Fibroblast of lung (primary cell): ENCODE measurements around the gene CBFA2T2. TPM values are rescaled to one million over a fixed set of nuclear protein-coding genes. Genes with fewer than 3 reads are reported as not detected.

Experiments used
- DNase-seq, 2 donors: peaks; one replicate each; pipeline versions ENCODE4 v3.0.0 to v3.0.0-alpha.2; 2010; ENCODE audit warnings: low read depth in 2 of 2
- H2AFZ ChIP-seq: 2 replicates; pipeline ENCODE4 v1.5.1; 2012; ENCODE audit warnings: low read length, control low read depth, inconsistent platforms
- H3K27ac ChIP-seq: 2 replicates; pipeline ENCODE4 v1.5.1; 2011; ENCODE audit warnings: low read length, control low read depth; ENCODE audit not compliant: insufficient read depth
- H3K27me3 ChIP-seq: 2 replicates; pipeline ENCODE4 v1.5.1; 2011; ENCODE audit warnings: mild to moderate bottlenecking, low read length; ENCODE audit not compliant: control insufficient read depth, insufficient read depth
- H3K36me3 ChIP-seq: 2 replicates; pipeline ENCODE4 v1.5.1; 2011; ENCODE audit warnings: low read length; ENCODE audit not compliant: control insufficient read depth, insufficient read depth
- H3K4me1 ChIP-seq: 2 replicates; pipeline ENCODE4 v1.5.1; 2011; ENCODE audit warnings: low read length; ENCODE audit not compliant: control insufficient read depth, insufficient read depth; ENCODE audit errors: extremely low read depth
- H3K4me2 ChIP-seq: 2 replicates; pipeline ENCODE4 v1.5.1; 2011; ENCODE audit warnings: low read length, control low read depth; ENCODE audit not compliant: insufficient read depth; ENCODE audit errors: extremely low read depth
- H3K4me3 ChIP-seq, 4 experiments: fragments of 200-600 bp in 1 of 4; sonication (generic) in 1 of 4; replicated peaks in 1 of 4; 2 replicates each; pipeline ENCODE4 v1.5.1; 2011 to 2016; ENCODE audit warnings: low read length in 4 of 4, low read depth in 3 of 4, mild to moderate bottlenecking in 3 of 4, control low read depth in 2 of 4, inconsistent platforms in 1 of 4, mixed read lengths in 1 of 4; ENCODE audit not compliant: insufficient read depth in 1 of 4; ENCODE audit errors: control extremely low read depth in 1 of 4
- H3K79me2 ChIP-seq: 2 replicates; pipeline ENCODE4 v1.5.1; 2012; ENCODE audit warnings: mild to moderate bottlenecking, low read length, inconsistent platforms; ENCODE audit not compliant: control insufficient read depth, insufficient read depth
- H3K9ac ChIP-seq: 2 replicates; pipeline ENCODE4 v1.5.1; 2011; ENCODE audit warnings: mild to moderate bottlenecking, low read length, control low read depth; ENCODE audit not compliant: insufficient read depth
- H3K9me3 ChIP-seq: 2 replicates; pipeline ENCODE4 v1.5.1; 2012; ENCODE audit warnings: low read depth, low read length; ENCODE audit not compliant: control insufficient read depth, insufficient read depth
- H4K20me1 ChIP-seq: 2 replicates; pipeline ENCODE4 v1.5.1; 2011; ENCODE audit warnings: low read length; ENCODE audit not compliant: control insufficient read depth, insufficient read depth; ENCODE audit errors: extremely low read depth
- CTCF ChIP-seq, 2 donors: IDR thresholded peaks in 1 of 2; conservative IDR thresholded peaks in 1 of 2; 1 replicate in 1 of 2; 2 replicates in 1 of 2; pipeline ENCODE4 v1.5.1; 2011 to 2012; ENCODE audit warnings: low read length in 2 of 2, control low read depth in 1 of 2, inconsistent platforms in 1 of 2, low read depth in 1 of 2, mild to moderate bottlenecking in 1 of 2
- EZH2 ChIP-seq: IDR thresholded peaks from 2 replicates; pipeline ENCODE4 v1.5.1; 2012; ENCODE audit warnings: low read length, control low read depth, mild to moderate bottlenecking; ENCODE audit errors: missing control alignments
- polyA plus RNA-seq, 2 donors: library from polyadenylated mRNA; depleted of rRNA in 1 of 2; stranded (reverse) in 1 of 2; unstranded in 1 of 2; fragments of >200 nt; gene quantifications; 2 replicates each; pipeline ENCODE4 v1.2.1, GENCODE V29; 2011 to 2012; ENCODE audit warnings: missing spikeins in 1 of 2
- total RNA-seq: library from RNA; depleted of rRNA; stranded (reverse); fragments of >200 nt; gene quantifications from 2 replicates; pipeline ENCODE4 v1.2.1, GENCODE V29; 2014

Gene CBFA2T2
- total and polyA plus RNA-seq, 2 donors (not counting 1 experiment from before 2014, with no cell fraction given): 5.6 to 7.3 TPM

- peak overlapping the region; percentile 62 to 92 (median 76) for H3K4me3 ChIP-seq
- H3K9ac ChIP-seq: peak overlapping the region; percentile 81
- peak overlapping the region; percentile 73 for H2AFZ ChIP-seq
- no peaks in the 10 kb centered on the region for H3K79me2 ChIP-seq
- H3K27ac ChIP-seq: peak overlapping the region; percentile 89
- TF ChIP-seq CTCF (conservative IDR thresholded peaks at IDR 0.05 in 1 of 2, IDR thresholded peaks at IDR 0.05 in 1 of 2; ENCODE audit: low read depth in 1 of 2, low read length in 2 of 2) (no peak), EZH2 (no peak)
- peak; percentile 60 to 72 for DNase-seq
- H3K4me1 ChIP-seq: peaks cover 20% of the 10 kb centered on the region
- no peaks in the 10 kb centered on the region for H3K27me3 ChIP-seq
- H3K4me2 ChIP-seq: peak overlapping the region; percentile 91
- no peaks in the 10 kb centered on the region for H3K9me3 ChIP-seq
- peaks cover 2% of the 10 kb centered on the region for H3K36me3 ChIP-seq
- H4K20me1 ChIP-seq: no peaks in the 10 kb centered on the region
Measured at GRCh38 chr20:33663161-33664084, 173.5 kb downstream of the CBFA2T2 start.

GRCh38 chr20:33664085-33664761, 174.3 kb downstream of the CBFA2T2 start:
- Histone ChIP-seq H3K9me3 (no peaks in the 10 kb centered on the region), H3K27me3 (no peaks in the 10 kb centered on the region), H3K36me3 (peaks cover 2% of the 10 kb centered on the region), H3K4me2 (peak overlapping the region; percentile 91), H2AFZ (peak overlapping the region; percentile 35), H4K20me1 (no peaks in the 10 kb centered on the region), H3K79me2 (no peaks in the 10 kb centered on the region), H3K4me3 (peak overlapping the region; percentile 61 to 92 (median 76)), H3K4me1 (peaks cover 20% of the 10 kb centered on the region), H3K27ac (peak overlapping the region; percentile 89), H3K9ac (peak overlapping the region; percentile 81)
- no peak for DNase-seq
- TF ChIP-seq EZH2: no peak
- TF ChIP-seq CTCF (conservative IDR thresholded peaks at IDR 0.05 in 1 of 2, IDR thresholded peaks at IDR 0.05 in 1 of 2; ENCODE audit: low read depth in 1 of 2, low read length in 2 of 2): no peak

- no peaks in the 10 kb centered on the region for H4K20me1 ChIP-seq
- H3K4me3 ChIP-seq: no peak overlapping the region
- TF ChIP-seq EZH2: no peak
- no peak for TF ChIP-seq CTCF (conservative IDR thresholded peaks at IDR 0.05 in 1 of 2, IDR thresholded peaks at IDR 0.05 in 1 of 2; ENCODE audit: low read depth in 1 of 2, low read length in 2 of 2)
- H3K4me2 ChIP-seq: peak overlapping the region; percentile 91
- no peak overlapping the region for H3K9ac ChIP-seq
- no peak overlapping the region for H3K27ac ChIP-seq
- no peak for DNase-seq
- no peaks in the 10 kb centered on the region for H3K27me3 ChIP-seq
- H2AFZ ChIP-seq: no peak overlapping the region
- H3K79me2 ChIP-seq: no peaks in the 10 kb centered on the region
- peaks cover 20% of the 10 kb centered on the region for H3K4me1 ChIP-seq
- peaks cover 2% of the 10 kb centered on the region for H3K36me3 ChIP-seq
- H3K9me3 ChIP-seq: no peaks in the 10 kb centered on the region
Measured at GRCh38 chr20:33664762-33665144, 174.9 kb downstream of the CBFA2T2 start.
